Endodermal cell (in vitro differentiated cells): ENCODE data around the gene CPA3. TPM values are rescaled to one million over a fixed set of nuclear protein-coding genes. Genes with fewer than 3 reads are reported as not detected.

ENCODE experiments used
- DNase-seq: peaks from one replicate; pipeline ENCODE4 v3.0.0-alpha.2; 2017
- H3K27ac ChIP-seq: 2 replicates; pipeline ENCODE4 v1.5.1; 2013; ENCODE audit warnings: mild to moderate bottlenecking, low read depth, low read length, moderate library complexity
- H3K27me3 ChIP-seq: 2 replicates; pipeline ENCODE4 v1.6.1; 2013; ENCODE audit warnings: mild to moderate bottlenecking, low read length, moderate library complexity; ENCODE audit not compliant: insufficient read depth, control insufficient read depth, poor library complexity, severe bottlenecking
- H3K36me3 ChIP-seq: 2 replicates; pipeline ENCODE4 v1.7.0; 2013; ENCODE audit warnings: mild to moderate bottlenecking, low read length, moderate library complexity; ENCODE audit not compliant: control insufficient read depth, insufficient read depth
- H3K4me1 ChIP-seq: one replicate; pipeline ENCODE4 v1.7.0; 2013; ENCODE audit warnings: low read length; ENCODE audit not compliant: control insufficient read depth, insufficient read depth
- H3K4me3 ChIP-seq: 2 replicates; pipeline ENCODE4 v1.5.1; 2013; ENCODE audit warnings: mild to moderate bottlenecking, low read length, moderate library complexity
- H3K9ac ChIP-seq: 2 replicates; pipeline ENCODE4 v1.6.1; 2013; ENCODE audit warnings: mild to moderate bottlenecking, low read length, moderate library complexity; ENCODE audit not compliant: poor library complexity, severe bottlenecking; ENCODE audit errors: extremely low read depth
- H3K9me3 ChIP-seq: 2 replicates; pipeline ENCODE4 v1.6.1; 2013; ENCODE audit warnings: mild to moderate bottlenecking, low read length, moderate library complexity; ENCODE audit not compliant: control insufficient read depth
- H3K27ac Mint-ChIP-seq: 2 replicates; pipeline ENCODE4 v1.8.0; 2020; ENCODE audit warnings: mixed read lengths
- H3K27me3 Mint-ChIP-seq: 2 replicates; pipeline ENCODE4 v1.8.0; 2021; ENCODE audit warnings: mild to moderate bottlenecking, mixed read lengths; ENCODE audit not compliant: insufficient read depth
- H3K36me3 Mint-ChIP-seq: 2 replicates; pipeline ENCODE4 v1.8.0; 2020; ENCODE audit warnings: low read depth, mixed read lengths
- H3K4me1 Mint-ChIP-seq: 2 replicates; pipeline ENCODE4 v1.8.0; 2020; ENCODE audit warnings: mixed read lengths
- H3K4me3 Mint-ChIP-seq: 2 replicates; pipeline ENCODE4 v1.8.0; 2020; ENCODE audit warnings: mild to moderate bottlenecking, moderate library complexity, mixed read lengths
- H3K9me3 Mint-ChIP-seq: 2 replicates; pipeline ENCODE4 v1.8.0; 2020; ENCODE audit warnings: mild to moderate bottlenecking, mixed read lengths
- WGBS, 2 experiments: methylation state at CpG; one replicate each; pipeline versions ENCODE4 v1.1.5 to v1.1.7; 2013; ENCODE audit warnings: missing lambda C conversion rate in 2 of 2, mixed read lengths in 1 of 2; ENCODE audit not compliant: insufficient coverage in 1 of 2, insufficient read length in 1 of 2; 5-methylcytosine and 5-hydroxymethylcytosine counted together
- total RNA-seq, 2 donors: library from RNA; stranded (reverse); fragmentation: NEBNext Ultra II Directional in 1 of 2; extraction: Animal tissue kit (Norgen Biotek cat#: 25700) in 1 of 2; gene quantifications; 2 replicates in 1 of 2; 3 replicates in 1 of 2; pipeline ENCODE4 v1.2.1, GENCODE V29; 2021
- TF ChIP-seq, protein P1 (sequence below): fragments of 200-600 bp; sonication (generic); conservative IDR thresholded peaks from 2 replicates; pipeline ENCODE4 v1.5.0; 2021; ENCODE audit warnings: antibody characterized with exemption, mild to moderate bottlenecking

CPA3 gene
- total RNA-seq, 2 donors from 2014 or later, result not detected

DNA sequence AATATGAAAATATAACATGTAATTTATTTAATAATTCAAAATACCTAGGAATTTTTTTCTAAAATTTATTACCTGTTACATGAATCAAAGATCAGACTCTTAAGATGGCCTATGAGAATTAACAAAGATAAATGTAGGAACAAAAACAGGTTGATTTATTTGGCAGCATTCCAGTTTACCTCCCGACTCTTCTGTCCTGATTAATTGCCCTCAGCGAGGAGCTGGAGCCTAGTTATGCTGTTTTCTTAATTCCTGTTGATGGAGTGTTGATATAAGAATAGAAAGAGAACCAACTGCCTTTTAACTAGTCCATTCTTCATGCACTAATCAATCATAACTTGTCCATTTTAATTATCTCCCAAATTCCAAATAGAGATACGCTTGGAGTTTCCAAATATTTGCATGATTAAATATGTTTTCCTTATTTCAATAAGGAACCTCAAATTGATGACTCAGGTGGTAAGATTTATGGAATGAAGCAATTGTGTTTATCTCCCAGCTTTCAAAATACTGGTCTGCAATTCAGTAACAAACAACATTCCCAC lies 48.0 kb upstream of the CPA3 start:
- H3K27me3 ChIP-seq, result no peaks in the 10 kb centered on the region
- no peak for DNase-seq
- Mint-ChIP-seq H3K36me3 (no peaks in the 10 kb centered on the region), H3K27ac (no peak overlapping the region), H3K27me3 (no peaks in the 10 kb centered on the region), H3K4me1 (peaks cover 7% of the 10 kb centered on the region), H3K4me3 (no peak overlapping the region), H3K9me3 (peaks cover 3% of the 10 kb centered on the region)
- H3K9me3 ChIP-seq, result peaks cover under 1% of the 10 kb centered on the region
- no peak overlapping the region for H3K4me3 ChIP-seq
- H3K9ac ChIP-seq, result no peak overlapping the region
- peaks cover 3% of the 10 kb centered on the region for H3K4me1 ChIP-seq
- TF ChIP-seq, protein P1, sequence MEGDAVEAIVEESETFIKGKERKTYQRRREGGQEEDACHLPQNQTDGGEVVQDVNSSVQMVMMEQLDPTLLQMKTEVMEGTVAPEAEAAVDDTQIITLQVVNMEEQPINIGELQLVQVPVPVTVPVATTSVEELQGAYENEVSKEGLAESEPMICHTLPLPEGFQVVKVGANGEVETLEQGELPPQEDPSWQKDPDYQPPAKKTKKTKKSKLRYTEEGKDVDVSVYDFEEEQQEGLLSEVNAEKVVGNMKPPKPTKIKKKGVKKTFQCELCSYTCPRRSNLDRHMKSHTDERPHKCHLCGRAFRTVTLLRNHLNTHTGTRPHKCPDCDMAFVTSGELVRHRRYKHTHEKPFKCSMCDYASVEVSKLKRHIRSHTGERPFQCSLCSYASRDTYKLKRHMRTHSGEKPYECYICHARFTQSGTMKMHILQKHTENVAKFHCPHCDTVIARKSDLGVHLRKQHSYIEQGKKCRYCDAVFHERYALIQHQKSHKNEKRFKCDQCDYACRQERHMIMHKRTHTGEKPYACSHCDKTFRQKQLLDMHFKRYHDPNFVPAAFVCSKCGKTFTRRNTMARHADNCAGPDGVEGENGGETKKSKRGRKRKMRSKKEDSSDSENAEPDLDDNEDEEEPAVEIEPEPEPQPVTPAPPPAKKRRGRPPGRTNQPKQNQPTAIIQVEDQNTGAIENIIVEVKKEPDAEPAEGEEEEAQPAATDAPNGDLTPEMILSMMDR, result no peak
- no peak overlapping the region for H3K27ac ChIP-seq
- no peaks in the 10 kb centered on the region for H3K36me3 ChIP-seq
- WGBS, 2 experiments, result 80 to 96% methylated on average over 1 to 3 of the region's 3 CpGs

DNA sequence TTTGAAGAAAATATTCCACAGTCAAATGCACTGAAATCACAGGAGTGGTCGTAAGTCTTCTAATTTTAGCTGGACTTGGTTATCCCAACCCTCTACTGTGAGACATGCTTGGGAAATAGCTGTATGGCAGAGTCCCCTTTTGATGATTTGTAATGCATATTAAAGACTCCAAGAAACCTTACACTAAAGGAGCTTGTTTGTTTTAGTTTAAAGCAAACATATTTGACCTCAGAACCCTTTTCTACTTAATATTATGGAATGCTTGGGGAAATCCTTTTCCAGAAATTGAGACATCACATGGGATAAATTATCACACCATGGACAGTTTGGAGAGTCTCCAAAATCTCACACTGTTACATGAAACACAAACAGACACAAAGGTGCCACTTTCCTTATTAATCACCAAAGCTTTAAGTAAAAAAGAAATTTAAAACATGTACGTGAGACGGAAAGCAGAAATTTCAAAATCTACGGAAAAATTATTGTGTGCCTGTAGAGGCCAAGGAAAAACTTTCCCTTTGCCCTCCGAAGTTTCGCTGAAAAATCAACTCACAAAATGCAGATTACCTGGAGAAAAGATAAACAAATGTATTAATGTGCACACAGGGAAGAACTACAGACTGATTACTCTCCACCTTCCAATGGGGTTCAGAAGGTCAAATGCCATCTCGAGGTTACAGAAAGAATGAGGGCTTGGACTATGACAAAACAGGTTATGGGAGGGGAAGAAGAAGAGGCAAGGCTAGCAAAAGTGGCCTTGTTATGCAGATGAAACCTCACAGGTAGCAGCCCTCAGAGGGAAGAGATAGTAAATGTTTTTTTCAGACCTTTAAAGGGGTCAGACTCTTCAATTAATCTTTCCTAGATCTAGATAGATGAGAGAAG lies 44.5 kb upstream of the CPA3 start:
- Histone ChIP-seq H3K4me1 (peaks cover 3% of the 10 kb centered on the region), H3K9ac (no peak overlapping the region), H3K27me3 (no peaks in the 10 kb centered on the region), H3K4me3 (no peak overlapping the region), H3K9me3 (peaks cover 7% of the 10 kb centered on the region), H3K36me3 (no peaks in the 10 kb centered on the region), H3K27ac (no peak overlapping the region)
- Mint-ChIP-seq H3K9me3 (peaks cover 6% of the 10 kb centered on the region), H3K4me1 (peaks cover 7% of the 10 kb centered on the region), H3K4me3 (no peak overlapping the region), H3K27ac (no peak overlapping the region), H3K36me3 (no peaks in the 10 kb centered on the region), H3K27me3 (no peaks in the 10 kb centered on the region)
- DNase-seq, result no peak
- TF ChIP-seq, protein P1, result no peak
- WGBS, 2 experiments, result 80 to 82% methylated on average over 6 to 7 of the region's 7 CpGs

DNA sequence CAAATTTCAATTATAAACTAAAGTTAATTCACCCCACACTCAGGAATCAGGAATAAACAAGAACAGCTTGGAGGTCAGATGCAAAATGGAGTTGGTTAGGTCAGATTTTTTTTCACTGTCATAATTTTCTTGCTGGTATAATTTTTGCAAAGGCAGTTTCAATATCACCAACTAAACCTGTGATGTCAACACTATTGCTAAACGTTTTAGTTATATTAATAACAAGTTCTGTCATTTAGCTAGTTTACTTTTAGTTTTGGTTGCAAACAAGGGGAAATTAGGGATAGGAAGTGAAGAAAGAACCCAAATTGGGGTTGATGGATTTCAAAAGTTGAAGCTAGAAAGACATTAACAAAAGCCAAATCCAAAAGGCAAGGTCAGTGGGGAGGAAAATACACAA lies 42.1 kb upstream of the CPA3 start:
- H3K4me3 Mint-ChIP-seq, result no peak overlapping the region
- 100% methylated on average over 1 of the region's 1 CpG; no CpG with 5 or more reads in 1 of the 2 experiments for WGBS, 2 experiments
- H3K27me3 Mint-ChIP-seq, result no peaks in the 10 kb centered on the region
- Histone ChIP-seq H3K27me3 (no peaks in the 10 kb centered on the region), H3K9me3 (peaks cover 7% of the 10 kb centered on the region), H3K4me3 (no peak overlapping the region), H3K27ac (no peak overlapping the region), H3K36me3 (no peaks in the 10 kb centered on the region), H3K9ac (no peak overlapping the region), H3K4me1 (peaks cover 3% of the 10 kb centered on the region)
- TF ChIP-seq, protein P1, result no peak
- H3K27ac Mint-ChIP-seq, result no peak overlapping the region
- peaks cover 6% of the 10 kb centered on the region for H3K9me3 Mint-ChIP-seq
- H3K36me3 Mint-ChIP-seq, result no peaks in the 10 kb centered on the region
- DNase-seq, result no peak
- H3K4me1 Mint-ChIP-seq, result peaks cover 7% of the 10 kb centered on the region
